K562 treated with DMSO at 1 percent for 24 hours (cell line): ENCODE data around the gene WNT9B. TPM values are rescaled to one million over a fixed set of nuclear protein-coding genes. Genes with fewer than 3 reads are reported as not detected.

ENCODE experiments used
- total RNA-seq: library from RNA; unstranded; fragments of 300-600 nt; gene quantifications from 2 replicates; pipeline ENCODE4 v1.2.3, GENCODE V29; 2022; ENCODE audit warnings: low read depth; ENCODE audit not compliant: insufficient read depth

WNT9B gene, protein sequence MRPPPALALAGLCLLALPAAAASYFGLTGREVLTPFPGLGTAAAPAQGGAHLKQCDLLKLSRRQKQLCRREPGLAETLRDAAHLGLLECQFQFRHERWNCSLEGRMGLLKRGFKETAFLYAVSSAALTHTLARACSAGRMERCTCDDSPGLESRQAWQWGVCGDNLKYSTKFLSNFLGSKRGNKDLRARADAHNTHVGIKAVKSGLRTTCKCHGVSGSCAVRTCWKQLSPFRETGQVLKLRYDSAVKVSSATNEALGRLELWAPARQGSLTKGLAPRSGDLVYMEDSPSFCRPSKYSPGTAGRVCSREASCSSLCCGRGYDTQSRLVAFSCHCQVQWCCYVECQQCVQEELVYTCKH
- not detected in 2 replicates for total RNA-seq

DNA sequence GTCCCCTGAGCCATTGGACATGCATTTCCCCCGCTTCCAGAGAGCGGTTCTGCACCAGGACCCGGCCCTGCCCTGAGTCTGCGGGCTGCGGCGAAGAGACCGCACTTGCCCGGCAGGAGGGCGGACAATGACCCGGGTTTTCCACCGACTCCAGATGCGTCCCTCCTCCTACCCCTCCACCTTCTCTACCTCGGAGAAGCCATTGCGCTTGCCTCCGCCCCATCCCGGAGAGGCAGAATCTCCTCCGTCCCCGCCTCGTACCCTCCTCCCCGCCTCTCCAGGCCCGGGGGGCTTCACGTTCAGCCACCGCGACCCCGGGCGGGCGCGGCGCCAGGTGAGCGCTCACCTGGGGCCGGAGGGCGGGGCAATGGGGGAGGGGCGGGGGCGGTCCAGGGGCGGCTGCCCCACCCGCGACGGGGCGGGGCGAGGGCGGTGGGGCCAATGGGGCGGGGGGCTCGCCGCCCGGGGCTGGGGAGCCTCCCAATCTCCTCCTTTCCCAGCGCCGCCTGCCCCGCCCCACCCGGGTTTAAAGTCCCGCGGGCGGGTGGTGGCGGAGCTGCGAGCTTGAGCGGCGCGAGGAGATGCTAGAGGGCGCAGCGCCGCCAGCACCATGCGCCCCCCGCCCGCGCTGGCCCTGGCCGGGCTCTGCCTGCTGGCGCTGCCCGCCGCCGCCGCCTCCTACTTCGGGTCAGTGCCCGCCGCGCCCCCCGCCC, at the start of gene WNT9B:
Gene WNT9B, plus strand, starts transcription at position 555 of the 713 bp plus-strand sequence. Its CDS starts 56 bp downstream, at position 611.

DNA sequence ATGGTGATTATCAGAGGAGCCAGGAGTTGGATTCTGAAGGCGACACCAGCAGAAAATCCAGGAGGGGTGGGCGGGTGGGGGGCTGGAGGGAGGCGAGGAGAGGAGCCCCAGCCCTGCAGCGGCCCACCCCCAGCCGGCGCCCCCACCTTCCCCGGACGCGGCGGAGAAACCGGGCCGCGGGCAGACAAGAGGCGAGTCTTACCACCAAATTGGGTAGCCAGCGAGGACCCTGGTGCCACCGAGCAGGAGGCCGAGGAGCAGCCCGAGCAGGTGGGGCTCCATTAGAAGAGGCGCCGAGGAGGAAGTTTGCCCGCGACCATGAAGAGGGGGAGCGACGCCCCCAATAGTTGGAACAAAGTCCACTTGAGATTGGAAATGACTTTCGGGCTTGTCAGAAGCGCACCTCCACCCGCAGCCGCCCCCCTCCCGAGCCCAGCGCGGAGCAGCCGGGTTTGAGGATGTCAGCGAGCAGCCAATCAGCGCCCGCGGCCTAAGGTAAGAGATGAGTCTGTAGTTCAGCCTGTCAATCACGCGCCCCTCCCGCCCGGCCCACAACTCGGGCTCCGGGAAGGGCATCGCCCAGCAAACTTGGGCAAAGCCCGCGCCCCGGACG, 33.0 kb upstream of the WNT9B start, which contains the start of gene WNT3:
Gene WNT3, minus strand, starts transcription at position 377 of the 613 bp plus-strand sequence. Its CDS starts 95 bp downstream, at position 282.

DNA sequence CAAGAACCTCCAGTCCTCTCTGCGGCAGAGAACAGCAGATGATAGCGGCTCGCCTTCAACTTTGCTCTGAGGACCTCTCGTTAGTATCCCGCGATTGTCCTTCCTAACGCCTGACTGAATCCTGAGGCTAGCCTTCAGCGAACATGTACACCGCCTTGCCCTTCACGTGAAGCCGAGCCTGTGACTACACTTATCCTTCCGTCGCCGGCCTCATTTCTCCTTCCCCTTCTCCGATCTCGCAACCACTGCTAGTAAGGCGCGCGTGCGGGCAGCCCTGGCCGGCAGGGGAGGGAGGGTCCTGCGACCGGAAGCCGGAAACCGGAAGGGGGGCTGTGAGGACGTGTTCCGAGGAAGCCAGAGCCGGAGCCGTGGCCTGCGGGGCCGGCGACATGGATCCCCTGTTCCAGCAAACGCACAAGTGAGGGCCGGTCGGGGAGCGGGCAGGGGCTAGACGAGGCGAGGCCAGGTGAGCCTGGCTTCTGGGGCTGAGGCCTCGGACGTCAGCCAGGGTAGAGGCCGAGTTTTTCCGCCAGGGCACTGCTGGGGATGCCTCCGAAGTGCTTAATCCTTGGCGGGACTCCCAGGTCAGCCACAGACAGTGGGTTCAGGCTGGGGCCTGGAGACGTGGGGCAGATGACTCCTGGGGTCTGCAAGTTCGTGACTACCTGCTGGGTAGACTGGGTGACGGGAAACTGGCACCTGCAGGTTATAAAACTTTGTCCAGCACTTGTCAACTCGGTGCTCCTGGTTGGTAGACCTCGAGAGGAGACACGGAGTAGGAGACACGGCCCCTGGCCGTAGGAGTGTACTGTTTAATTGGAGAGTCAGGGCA, 71.6 kb downstream of the WNT9B start, which contains the start of gene GOSR2:
Gene GOSR2, plus strand, starts transcription at position 357 of the 832 bp plus-strand sequence. Its CDS starts 33 bp downstream, at position 390.

Other genes starting within 250 kb of the WNT9B start
- gene WNT3, start 32.9 kb upstream of the WNT9B start, total RNA-seq, result 1.6 and 2.1 TPM in 2 replicates
- 27.9 and 28.0 TPM in 2 replicates for gene GOSR2, start 71.6 kb downstream of the WNT9B start, total RNA-seq
- gene RPRML, start 127.7 kb downstream of the WNT9B start, total RNA-seq, result not detected in 2 replicates